T47D (cell line): ENCODE results near the gene AKAP12.

Experiments used
- DNase-seq, 2 experiments: peaks; one replicate each; pipeline versions ENCODE4 v3.0.0 to v3.0.0-alpha.2; 2011 to 2012; ENCODE audit warnings: low read depth in 1 of 2, low spot score in 1 of 2
- JUND ChIP-seq: IDR thresholded peaks from 2 replicates; pipeline ENCODE4 v1.6.1; 2012; ENCODE audit warnings: low read depth
- in situ Hi-C: cut with HindIII; loops from 2 replicates; pipeline ENCODE4 v1.10.0; 2016; ENCODE audit warnings: low sequenced_read_pairs, low pct_unique_long_range_greater_than_20kb

The AKAP12 gene

GRCh38 chr6:151216804-151217203 lies 23.0 kb upstream of the AKAP12 start:
- in situ Hi-C loops: no loop called here
- DNase-seq: no peak
- no peak for TF ChIP-seq JUND

GRCh38 chr6:151219192-151219591 lies 20.6 kb upstream of the AKAP12 start:
- in situ Hi-C loops: no loop called here
- DNase-seq: no peak
- no peak for TF ChIP-seq JUND

GRCh38 chr6:151224076-151224475 lies 15.7 kb upstream of the AKAP12 start:
- DNase-seq: no peak
- in situ Hi-C loops: no loop called here

DNA sequence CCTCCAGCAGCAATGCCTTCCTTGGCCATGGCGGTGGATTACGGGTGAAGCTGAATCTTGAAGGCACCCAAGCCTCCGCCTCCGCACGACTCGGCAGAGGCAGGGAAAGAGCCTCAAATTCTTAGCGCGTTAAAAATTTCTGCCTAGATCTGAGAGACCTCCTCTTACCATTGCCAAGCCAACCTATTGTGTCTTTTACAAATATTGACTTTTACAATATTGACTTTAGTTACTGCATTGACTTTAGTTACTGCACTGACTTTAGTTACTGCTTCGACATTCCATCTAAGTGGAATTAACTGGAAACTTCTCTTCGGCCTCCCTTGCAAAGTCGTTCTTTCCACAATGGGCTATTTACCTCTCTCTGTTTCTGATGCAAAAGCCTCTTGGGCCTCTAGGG lies 13.8 kb upstream of the AKAP12 start:
- in situ Hi-C loops: no loop called here
- DNase-seq: no peak
- TF ChIP-seq JUND: no peak

More at GRCh38 chr6:151224076-151224475, 15.7 kb upstream of the AKAP12 start:
- TF ChIP-seq JUND: no peak

DNA sequence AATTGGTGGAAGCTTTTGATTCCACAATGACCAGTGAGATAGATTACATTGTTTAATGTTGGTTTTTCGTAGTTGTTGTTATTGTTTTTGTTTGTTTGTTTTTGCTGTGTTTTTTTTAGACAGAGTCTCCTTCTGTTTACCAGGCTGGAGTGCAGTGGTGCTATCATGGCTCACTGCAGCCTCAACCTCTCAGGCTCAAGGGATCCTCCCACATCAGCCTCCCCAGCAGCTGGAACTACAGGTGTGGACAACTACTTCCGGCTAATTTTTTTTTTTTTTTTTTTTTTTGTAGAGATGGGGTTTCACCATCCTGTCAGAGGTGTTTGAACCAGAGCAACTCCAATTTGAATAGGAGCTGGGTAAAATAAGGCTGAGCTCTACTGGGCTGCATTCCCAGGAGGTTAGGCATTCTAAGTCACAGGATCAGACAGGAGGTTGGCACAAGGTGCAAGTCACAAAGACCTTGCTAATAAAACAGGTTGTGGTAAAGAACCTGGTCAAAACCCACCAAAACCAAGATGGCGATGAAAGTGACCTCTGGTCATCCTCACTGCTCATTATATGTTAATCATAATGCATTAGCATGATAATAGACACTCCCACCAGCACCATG lies 10.9 kb upstream of the AKAP12 start:
- TF ChIP-seq JUND: no peak
- no peak for DNase-seq
- in situ Hi-C loops: no loop called here

GRCh38 chr6:151229401-151230276 lies 10.1 kb upstream of the AKAP12 start:
- no peak for DNase-seq
- no peak for TF ChIP-seq JUND
- in situ Hi-C loops: no loop called here

DNA sequence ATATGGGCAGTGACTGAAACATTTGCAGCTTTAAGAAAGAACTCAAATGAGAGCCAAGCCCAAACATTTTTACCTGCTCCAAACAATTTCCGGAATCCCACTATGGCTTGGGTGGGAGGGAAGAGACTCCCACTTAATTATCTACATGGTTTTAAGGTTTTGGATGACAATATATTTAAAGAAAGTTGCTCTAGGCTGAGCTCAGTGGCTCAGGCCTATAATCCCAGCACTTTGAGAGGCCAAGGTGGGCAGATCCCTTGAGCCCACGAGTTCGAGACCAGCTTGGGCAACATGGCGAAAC lies 9.5 kb upstream of the AKAP12 start:
- in situ Hi-C loops: no loop called here
- TF ChIP-seq JUND: no peak
- no peak for DNase-seq

DNA sequence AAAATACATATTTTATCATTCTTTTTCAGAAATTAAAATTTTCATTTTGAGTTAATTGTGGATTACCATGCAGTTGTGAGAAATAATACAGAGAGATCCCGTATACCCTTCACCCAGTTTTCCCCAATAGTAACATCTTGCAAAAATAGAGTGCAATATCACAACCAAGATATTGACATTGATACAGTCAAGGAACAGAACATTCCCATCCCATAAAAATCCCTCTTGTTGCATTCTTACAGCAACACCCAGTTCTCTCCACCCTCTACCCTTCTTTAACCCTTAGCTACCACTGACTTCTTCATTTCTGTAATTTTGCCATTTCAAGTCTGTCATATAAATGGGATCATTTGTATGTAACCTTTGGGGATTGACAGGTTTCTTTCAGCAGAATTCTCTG lies 6.9 kb upstream of the AKAP12 start:
- in situ Hi-C loops: no loop called here
- TF ChIP-seq JUND: no peak
- no peak for DNase-seq

GRCh38 chr6:151233731-151234130 lies 6.0 kb upstream of the AKAP12 start:
- no peak for DNase-seq
- TF ChIP-seq JUND: no peak
- in situ Hi-C loops: no loop called here

GRCh38 chr6:151236668-151237401 lies 2.9 kb upstream of the AKAP12 start:
- in situ Hi-C loops: no loop called here
- no peak for TF ChIP-seq JUND
- peak; percentile 55 to 80 for DNase-seq

DNA sequence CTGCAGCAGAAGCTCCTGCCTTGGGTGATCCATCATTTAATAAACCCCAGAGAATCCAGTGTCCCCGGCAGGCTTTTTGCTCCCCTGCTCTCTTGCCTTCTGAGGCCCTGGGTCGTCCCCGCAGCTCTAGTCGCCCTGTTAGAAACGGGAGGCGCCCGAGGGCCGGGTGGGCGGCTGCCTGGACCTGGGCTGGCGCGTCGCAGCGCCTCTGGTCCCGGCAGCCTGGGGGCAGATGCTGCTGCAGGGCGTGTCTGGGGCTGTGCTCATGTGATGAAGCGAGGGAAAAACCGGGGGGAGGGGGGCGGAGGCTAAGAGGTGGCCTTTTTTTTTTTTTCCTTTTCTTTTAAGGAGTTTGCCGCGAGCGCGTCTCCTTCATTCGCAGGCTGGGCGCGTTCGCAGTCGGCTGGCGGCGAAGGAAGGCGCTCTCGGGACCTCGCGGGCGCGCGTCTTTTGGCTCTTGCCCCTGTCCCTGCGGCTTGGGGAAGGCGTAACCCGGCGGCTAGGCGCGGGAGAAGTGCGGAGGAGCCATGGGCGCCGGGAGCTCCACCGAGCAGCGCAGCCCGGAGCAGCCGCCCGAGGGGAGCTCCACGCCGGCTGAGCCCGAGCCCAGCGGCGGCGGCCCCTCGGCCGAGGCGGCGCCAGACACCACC lies 394 bp downstream of the AKAP12 start:
- in situ Hi-C loops: no loop called here
- no peak for TF ChIP-seq JUND
- no peak for DNase-seq

GRCh38 chr6:151240791-151241642 lies 1.2 kb downstream of the AKAP12 start:
- TF ChIP-seq JUND: no peak
- in situ Hi-C loops: no loop called here
- peak; percentile 45 to 70 for DNase-seq
